ENCODE measurements around the gene TLE1.

Gene TLE1

DNA sequence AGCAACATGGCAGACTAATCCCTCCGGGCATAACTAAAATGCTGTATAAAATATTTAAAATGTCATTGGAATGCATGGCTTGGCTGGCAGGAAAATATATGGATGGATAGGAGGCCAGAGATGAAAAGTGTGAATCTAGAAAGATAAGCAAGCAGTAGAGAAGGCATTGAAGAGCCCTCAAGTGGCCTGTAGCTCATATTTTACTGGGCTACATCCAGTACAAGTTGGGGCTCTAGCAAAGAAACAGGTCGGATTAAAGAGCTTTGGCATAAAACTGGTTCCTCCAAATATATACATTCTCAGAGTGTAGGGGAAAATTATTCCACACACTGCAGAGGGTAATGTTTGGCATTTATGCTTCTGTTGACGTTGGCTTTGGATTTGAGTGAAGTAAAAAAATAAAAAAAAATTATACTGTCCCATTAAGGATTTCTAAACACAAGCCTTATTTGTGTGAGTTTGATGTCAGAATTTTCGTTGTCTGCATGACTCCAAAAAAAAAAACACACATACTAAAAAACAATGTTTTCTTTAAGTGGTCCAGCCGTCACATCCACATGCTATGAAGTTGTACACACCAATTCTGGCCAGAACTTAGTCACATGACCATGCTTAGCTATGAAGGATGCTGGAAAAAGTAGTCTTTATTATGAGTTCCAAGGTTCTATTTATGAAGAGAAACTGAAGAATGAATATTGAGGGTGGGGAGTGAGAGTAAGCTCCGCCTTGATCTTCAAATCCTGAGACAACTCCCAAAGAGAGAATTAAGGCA, 147.0 kb downstream of the TLE1 start:
- DNase-seq: no peak

DNA sequence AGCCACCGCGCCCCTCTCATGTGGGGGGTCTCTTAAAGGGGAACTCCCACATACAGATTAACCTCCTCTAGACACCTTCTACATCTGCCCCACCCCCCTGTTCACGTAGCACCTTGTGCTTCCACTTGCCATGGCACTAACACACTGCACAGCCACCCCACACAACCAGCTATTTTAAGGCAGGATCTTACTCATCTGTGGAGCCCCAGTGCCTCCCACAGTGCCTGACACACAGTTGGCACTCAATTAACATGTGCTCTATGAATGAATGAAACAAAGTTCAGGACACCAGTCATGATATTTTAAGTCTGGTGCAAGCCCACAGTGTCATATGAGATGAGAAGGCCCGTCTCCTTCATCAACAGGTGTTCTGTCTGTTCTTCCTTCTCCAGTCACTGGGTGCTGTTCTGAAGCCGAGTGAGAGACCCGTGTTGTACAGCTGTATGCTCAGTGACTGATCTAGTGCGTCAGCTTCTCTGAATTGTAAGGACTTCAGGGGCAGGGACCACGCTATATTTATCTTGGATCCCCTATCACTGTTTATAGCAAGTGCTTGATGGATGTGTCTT, 149.1 kb downstream of the TLE1 start:
- DNase-seq: no peak

DNA sequence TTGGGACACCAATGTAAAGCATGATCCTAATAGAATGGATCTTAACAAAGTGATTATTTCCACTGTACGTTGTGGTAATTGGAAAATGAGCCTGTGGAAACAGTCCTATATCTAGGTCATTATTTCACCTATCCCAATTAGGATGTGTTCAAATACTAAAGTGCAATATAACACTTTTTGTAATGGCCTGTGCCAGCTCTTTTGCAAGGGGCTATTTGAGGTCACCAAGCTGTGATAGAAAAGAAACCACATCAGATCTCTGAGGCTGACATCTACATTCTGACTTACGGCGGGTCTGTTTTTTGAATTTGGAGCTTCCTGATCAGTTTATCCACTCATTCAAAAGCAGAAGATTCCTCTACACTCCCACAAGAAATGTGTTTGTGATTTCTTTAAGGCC, 150.0 kb downstream of the TLE1 start:
- no peak for DNase-seq

DNA sequence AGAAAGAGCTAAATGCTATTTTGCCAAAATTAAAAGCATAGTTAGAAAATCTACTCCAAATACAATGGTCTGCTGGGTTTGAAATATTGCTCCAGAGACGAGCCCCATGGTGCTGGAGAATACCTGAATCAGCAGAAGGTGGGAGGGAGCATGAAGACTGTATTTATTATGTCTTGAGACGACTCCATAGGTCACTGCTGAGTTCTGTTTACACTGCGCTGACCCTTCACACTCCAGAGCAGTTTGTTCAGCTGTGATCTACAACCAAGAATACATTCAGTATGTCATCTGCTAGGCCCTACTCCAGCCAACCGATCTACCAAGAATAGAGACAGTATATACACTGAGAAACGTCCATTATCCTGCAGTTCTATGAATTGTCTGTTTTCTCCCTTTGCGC, 150.5 kb downstream of the TLE1 start:
- no peak for DNase-seq

DNA sequence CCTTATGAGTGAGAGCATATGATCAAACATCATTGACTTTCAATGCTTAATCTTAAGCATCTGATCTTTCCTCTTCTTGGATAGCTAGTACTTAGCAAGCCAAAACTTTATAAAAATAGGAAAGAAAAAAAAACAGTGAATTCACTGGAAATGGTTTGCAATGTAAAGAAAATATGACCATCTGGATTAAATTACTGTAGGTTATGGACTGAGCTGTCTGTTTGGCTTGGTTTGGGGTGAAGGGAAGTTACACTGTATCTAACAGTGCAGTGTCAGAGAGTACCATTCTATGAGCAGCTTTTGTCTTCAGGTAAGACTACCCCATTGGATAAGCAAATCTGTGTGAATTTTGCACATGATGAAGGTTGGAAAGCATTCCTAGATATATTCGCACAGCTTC, 151.4 kb downstream of the TLE1 start:
- peak; percentile 83 for DNase-seq

DNA sequence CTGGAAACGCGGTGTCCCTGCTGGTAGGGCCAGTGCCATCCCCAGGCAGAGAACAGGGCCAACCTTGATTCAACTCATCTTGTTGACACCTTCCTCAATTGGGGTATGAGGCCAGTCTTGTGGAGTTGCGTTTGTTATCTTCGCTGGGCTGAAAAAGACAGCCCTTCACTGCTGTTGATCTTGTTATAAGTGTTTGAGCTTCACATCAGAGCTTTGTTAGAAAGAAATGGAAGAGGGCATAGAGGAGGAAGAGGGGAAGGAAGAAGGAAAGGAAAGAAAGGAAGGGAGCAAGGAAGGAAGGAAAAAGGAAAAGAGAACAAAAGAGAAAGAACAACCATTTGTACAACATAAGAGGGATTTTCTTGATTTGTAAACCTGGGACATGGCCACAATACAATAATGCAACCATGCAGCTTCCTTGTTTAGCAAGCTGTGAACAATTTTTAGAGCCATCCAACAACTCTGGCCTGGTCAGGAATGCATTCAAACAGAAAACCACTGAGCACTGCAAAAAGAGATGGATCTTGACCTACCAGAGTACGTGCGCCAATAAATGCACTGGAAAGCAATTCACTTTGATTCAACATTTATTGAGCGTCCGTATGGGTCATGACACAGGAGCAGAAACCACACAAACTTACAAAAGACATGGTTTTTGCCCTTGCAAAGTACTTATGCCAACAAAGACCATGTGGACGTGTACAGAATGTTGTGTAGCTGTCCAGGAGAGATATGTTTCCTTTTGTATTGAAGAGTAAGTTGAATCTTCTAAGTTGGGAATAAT, 152.9 kb downstream of the TLE1 start:
- DNase-seq: no peak

DNA sequence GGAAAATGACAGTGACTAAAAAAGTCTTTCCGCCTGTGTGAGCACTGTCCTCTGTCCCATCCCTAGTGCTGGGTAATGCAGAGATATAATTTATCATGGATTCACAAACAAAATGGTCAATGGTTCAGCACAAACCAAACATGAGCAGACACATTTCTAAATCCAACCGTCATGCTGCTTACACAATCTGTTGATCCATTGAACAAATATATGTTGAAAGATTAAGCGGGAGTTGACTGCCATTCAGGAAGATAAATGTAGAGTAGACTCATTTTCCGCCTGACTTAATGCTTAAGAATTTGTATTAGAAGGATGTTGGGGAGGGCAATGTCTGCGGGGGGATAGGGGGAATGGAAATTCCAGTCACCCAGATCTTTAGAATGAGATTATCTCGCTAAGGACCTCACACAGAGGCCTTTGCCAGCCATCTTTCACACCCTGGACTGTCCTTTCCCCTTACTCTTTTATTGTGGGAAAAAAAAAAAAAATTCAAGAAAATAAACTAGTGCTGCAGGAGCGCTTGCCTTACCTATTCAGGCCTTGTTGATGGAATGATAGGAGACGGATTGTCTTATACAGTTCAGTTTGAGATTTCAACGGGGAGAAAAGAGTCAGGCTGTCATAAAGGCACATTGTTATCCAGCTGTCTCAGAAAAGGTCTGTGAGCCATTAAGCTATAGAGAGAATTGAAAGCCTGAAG, 153.7 kb downstream of the TLE1 start:
- DNase-seq: peak; percentile 87

DNA sequence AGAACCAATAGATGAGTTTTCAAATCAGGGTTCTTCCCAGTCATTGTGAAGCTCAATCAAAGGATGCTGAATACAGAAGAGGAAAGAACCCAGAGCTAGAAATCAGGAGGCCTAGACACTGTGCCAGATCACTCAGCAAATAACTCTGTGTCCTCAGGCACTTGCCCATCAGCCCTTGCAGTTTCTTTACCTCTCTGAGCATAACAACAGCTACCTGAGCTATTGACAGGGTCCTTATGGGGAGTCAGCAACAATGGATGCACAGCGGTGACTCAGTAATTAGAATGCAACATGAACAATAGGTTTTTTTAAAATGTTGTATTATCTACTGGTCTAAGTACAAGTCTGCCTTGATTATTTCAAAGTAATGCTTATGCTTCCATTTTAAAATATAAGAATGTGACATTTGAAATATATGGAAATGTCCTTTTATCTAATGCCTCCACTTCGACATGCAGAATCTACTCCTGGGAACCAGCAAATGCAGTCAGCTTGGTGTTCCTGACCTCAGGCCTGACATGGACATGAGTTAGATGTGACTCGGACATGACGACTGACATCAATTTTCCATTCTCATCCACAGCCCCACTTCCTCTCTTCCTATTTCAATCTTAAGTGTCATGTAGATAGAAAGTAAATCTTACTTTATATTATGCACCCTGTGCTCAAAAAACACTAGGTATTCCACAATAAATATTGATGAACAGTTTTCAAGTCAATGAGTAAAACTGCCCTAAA, 155.0 kb downstream of the TLE1 start:
- DNase-seq: no peak

Data from fibroblast of upper back skin (primary cell).